GM12801 (cell line): ENCODE measurements around the gene RIPOR2.

Experiments used
- CTCF ChIP-seq: IDR thresholded peaks from one replicate; pipeline ENCODE4 v1.5.1; 2011; ENCODE audit warnings: control low read depth; ENCODE audit not compliant: insufficient read length; ENCODE audit errors: extremely low read depth

Gene RIPOR2

DNA sequence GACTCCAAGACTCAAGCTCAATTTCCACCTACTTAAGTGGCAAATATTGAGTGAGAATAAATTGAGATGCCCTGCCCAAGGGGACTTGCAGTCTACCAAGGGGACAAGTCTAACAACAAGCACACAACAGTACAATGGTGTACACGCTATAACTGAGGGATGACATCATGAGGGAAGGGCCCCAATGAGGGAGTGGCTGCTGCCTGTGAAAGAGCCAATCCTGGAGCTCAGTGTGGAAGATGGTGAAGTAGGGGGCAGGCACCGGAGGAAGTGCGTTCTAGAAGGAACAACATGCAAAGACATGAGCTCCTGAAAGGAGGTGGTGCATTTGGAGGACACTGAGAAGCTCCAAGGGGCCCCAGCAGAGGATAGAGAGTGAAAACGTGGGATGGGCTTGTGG is 90.2 kb downstream of the RIPOR2 start:
- no peak for TF ChIP-seq CTCF

DNA sequence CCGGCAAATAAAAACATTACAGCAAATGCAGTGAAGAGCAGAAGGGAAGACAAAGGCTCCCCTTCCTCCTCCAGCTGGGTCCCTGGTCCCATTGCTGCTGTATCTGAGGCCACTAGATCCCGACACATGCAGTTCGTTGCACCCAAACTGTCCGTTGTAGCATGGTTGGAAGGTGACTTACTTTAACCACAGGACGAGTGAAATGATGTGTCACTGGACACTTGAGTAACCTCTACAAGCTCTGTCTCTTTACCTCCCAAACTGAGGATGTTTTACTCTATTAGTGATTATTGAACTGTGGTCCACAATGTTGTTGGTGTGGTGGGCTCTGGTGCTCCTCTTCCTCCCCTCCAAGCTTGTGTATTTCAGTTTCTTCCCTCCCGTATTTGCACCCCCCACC is 90.9 kb downstream of the RIPOR2 start:
- no peak for TF ChIP-seq CTCF

- no peak for TF ChIP-seq CTCF
These were observed 91.7 kb downstream of the RIPOR2 start for GRCh38 chr6:24844061-24844460.

DNA sequence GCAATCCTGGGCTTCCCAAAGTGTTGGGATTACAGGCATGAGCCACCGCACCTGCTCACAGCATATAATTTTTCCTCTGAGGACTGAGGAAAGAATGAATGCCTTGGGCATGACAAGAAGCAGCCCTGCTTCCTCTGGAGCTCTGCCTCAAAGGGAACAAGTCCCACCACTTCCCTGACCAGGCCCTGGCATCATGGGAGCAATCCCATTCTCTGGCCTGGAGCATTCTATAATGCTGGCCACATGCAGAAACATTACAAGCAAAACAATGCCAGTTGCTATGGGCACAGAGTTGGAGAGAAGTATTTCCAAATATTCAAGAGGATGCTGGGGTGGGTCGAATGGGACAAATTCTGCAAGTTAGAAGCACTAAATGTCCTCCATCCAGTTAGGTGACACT is 95.6 kb downstream of the RIPOR2 start:
- no peak for TF ChIP-seq CTCF

GRCh38 chr6:24838994-24839393 is 96.8 kb downstream of the RIPOR2 start:
- no peak for TF ChIP-seq CTCF

GRCh38 chr6:24838081-24838480 is 97.7 kb downstream of the RIPOR2 start:
- TF ChIP-seq CTCF: no peak

GRCh38 chr6:24836109-24836508 is 99.7 kb downstream of the RIPOR2 start:
- no peak for TF ChIP-seq CTCF

DNA sequence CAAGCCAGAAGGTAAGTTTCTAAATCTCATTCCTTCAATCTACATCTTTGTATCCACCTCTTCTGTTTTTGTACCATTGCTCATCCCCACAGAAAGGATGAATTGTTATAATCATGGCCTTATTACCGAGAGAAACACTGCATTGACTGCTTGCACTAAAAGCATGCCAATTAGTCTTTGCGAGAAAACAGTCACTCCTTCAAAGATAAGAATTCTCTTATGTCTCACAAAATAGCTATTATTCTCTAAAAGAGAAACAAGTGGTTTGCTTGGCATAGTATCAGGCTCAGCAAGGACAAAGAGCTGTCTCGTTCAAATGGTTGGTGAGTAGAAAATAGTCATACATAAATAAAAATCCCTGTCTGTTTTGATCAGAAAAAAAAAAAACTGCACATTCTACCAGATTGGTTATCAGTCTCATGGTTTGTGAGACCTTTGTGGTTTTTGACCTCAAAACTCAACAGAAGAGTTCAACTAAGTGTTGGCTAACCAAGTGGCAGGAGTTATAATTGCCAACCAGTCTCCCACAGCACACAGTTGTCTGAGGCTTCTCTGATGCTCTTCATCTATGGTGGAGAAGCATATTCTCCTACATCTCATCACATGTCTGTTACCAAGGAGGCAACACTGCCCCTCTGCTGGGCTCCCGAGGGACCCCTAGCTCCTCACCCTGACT is 101.9 kb downstream of the RIPOR2 start:
- no peak for TF ChIP-seq CTCF
